ENCODE data around the gene FBXL16.

DNA sequence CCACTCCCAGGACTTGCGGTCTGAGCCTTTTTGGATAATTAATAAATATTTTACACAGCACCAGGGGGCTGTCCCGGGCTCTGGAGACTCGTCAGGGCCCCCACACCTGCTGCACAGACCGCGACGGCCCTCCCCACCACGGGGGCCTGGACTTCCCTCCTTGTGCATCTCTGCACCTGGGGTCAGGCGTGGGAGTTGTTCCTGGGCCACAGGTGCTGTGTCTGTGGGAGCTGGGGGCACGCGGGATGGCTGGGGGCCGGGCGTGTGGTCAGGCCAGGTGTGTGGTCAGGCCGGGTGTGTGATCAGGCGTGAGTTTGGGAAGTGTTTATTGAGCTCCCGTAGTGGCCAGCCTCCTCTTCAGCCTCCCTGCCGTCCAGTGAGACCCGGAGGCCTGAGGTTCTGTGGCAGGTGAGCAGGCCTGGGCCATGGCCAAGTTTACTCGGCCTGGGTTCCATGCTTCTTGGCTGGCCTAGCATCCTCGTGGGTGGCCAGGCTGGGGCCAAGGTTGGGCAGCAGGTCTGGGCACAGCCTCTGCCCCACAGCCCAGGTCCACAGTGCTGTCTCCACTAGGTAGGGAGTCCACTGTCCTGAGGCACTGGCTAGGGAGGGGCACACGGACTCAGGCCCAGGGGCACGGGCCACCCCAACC is 27.3 kb downstream of the FBXL16 start:
- no peak for TF ChIP-seq CTCF (IDR thresholded peaks at IDR 0.05)
- no peak for TF ChIP-seq POLR2A (IDR thresholded peaks at IDR 0.05)
